HFFc6 (cell line): ENCODE results near the gene NAPB. TPM values are rescaled to one million over a fixed set of nuclear protein-coding genes. Genes with fewer than 3 reads are reported as not detected.
A peak's percentile ranks its signal among the peaks of the same experiment; 100 is the strongest.

Source experiments
- DNase-seq: peaks from one replicate; pipeline ENCODE4 v3.0.0-alpha.2; 2018
- H3K27ac Mint-ChIP-seq: 2 replicates; pipeline ENCODE4 v1.8.0; 2020; ENCODE audit warnings: mild to moderate bottlenecking, mixed read lengths
- H3K27me3 Mint-ChIP-seq: 2 replicates; pipeline ENCODE4 v1.8.0; 2021; ENCODE audit warnings: mild to moderate bottlenecking, moderate library complexity, mixed read lengths; ENCODE audit not compliant: insufficient read depth
- H3K36me3 Mint-ChIP-seq: 2 replicates; pipeline ENCODE4 v1.8.0; 2021; ENCODE audit warnings: low read depth, mixed read lengths
- H3K4me1 Mint-ChIP-seq: 2 replicates; pipeline ENCODE4 v1.8.0; 2020; ENCODE audit warnings: low read depth, mixed read lengths
- H3K4me3 Mint-ChIP-seq: 2 replicates; pipeline ENCODE4 v1.8.0; 2020; ENCODE audit warnings: mild to moderate bottlenecking, moderate library complexity, mixed read lengths
- H3K9me3 Mint-ChIP-seq: 2 replicates; pipeline ENCODE4 v1.8.0; 2020; ENCODE audit warnings: mild to moderate bottlenecking, mixed read lengths
- CTCF ChIP-seq: fragments of 200-600 bp; sonication (generic); IDR thresholded peaks from 2 replicates; pipeline ENCODE4 v1.5.0; 2021; ENCODE audit warnings: antibody characterized with exemption, mild to moderate bottlenecking
- total RNA-seq, 6 experiments: library from RNA; stranded (reverse); fragmentation: NEBNext Ultra II Directional; extraction: Animal tissue kit (Norgen Biotek cat#: 25700); gene quantifications; 2 replicates in 1 of 6; 3 replicates in 5 of 6; pipeline ENCODE4 v1.2.3, GENCODE V29; 2021

The NAPB gene
- total RNA-seq, 6 experiments from 2014 or later: 4.1 to 5.9 (median 5.0) TPM

- H3K27me3 Mint-ChIP-seq: peaks cover 6% of the 10 kb centered on the region
- peaks cover 7% of the 10 kb centered on the region; the same call in 1 of the 2 replicates for H3K36me3 Mint-ChIP-seq
- H3K4me3 Mint-ChIP-seq: peak overlapping the region; percentile 91
- TF ChIP-seq CTCF: no peak
- no peaks in the 10 kb centered on the region for H3K9me3 Mint-ChIP-seq
- peak overlapping the region; percentile 64 for H3K27ac Mint-ChIP-seq
- no peak for DNase-seq
- peaks cover 32% of the 10 kb centered on the region for H3K4me1 Mint-ChIP-seq
These were observed 62.8 kb downstream of the NAPB start for GRCh38 chr20:23358563-23358906.

- H3K36me3 Mint-ChIP-seq: peaks cover 2% of the 10 kb centered on the region; the same call in 1 of the 2 replicates
- H3K9me3 Mint-ChIP-seq: no peaks in the 10 kb centered on the region
- peaks cover 4% of the 10 kb centered on the region for H3K27me3 Mint-ChIP-seq
- peak overlapping the region; percentile 95 for H3K27ac Mint-ChIP-seq
- DNase-seq: peak; percentile 100
- peaks cover 28% of the 10 kb centered on the region for H3K4me1 Mint-ChIP-seq
- H3K4me3 Mint-ChIP-seq: peak overlapping the region; percentile 91
- TF ChIP-seq CTCF: peak; percentile 17; the same call in 1 of the 2 replicates
These were observed 63.3 kb downstream of the NAPB start for GRCh38 chr20:23357767-23358562.

GRCh38 chr20:23356203-23356602 lies 65.1 kb downstream of the NAPB start:
- no peak for DNase-seq
- Mint-ChIP-seq H3K4me1 (peaks cover 36% of the 10 kb centered on the region), H3K36me3 (peaks cover 4% of the 10 kb centered on the region; the same call in 1 of the 2 replicates), H3K27me3 (no peaks in the 10 kb centered on the region; the same call in 1 of the 2 replicates), H3K9me3 (no peaks in the 10 kb centered on the region), H3K4me3 (no peak overlapping the region), H3K27ac (no peak overlapping the region)
- TF ChIP-seq CTCF: no peak

- TF ChIP-seq CTCF: no peak
- Mint-ChIP-seq H3K4me3 (peak overlapping the region; percentile 90), H3K4me1 (peaks cover 29% of the 10 kb centered on the region), H3K9me3 (no peaks in the 10 kb centered on the region), H3K27me3 (peaks cover 3% of the 10 kb centered on the region), H3K36me3 (peaks cover 4% of the 10 kb centered on the region; the same call in 1 of the 2 replicates), H3K27ac (peak overlapping the region; percentile 56)
- peak; percentile 22 for DNase-seq
These were observed 70.1 kb downstream of the NAPB start for GRCh38 chr20:23350904-23351838.

- TF ChIP-seq CTCF: peak; percentile 12
- Mint-ChIP-seq H3K36me3 (peaks cover 4% of the 10 kb centered on the region; the same call in 1 of the 2 replicates), H3K27ac (peak within 1 kb of the TSS; percentile 100), H3K4me1 (peaks cover 29% of the 10 kb centered on the region), H3K4me3 (peak within 1 kb of the TSS; percentile 90), H3K9me3 (no peaks in the 10 kb centered on the region), H3K27me3 (peaks cover 3% of the 10 kb centered on the region)
- peak; percentile 99 for DNase-seq
These were observed 70.9 kb downstream of the NAPB start, which contains the start of gene NXT1 for GRCh38 chr20:23350196-23350903. NXT1 (plus strand) TSS chr20:23350791; CDS start chr20:23354042, 3,251 bp downstream.
